Measurements from ENCODE around the gene ITGB1. TPM values are rescaled to one million over a fixed set of nuclear protein-coding genes. Genes with fewer than 3 reads are reported as not detected.

The ITGB1 gene
- total RNA-seq, 1 experiment from 2014 or later, result 223 TPM

- Mint-ChIP-seq H3K4me1 (peaks cover 23 to 28% of the 10 kb centered on the region in 2 experiments), H3K36me3 (ENCODE audit: insufficient read depth in 1 of 3, low read depth in 3 of 3) (no peaks in the 10 kb centered on the region), H3K9me3 (peaks cover 0 to 3% of the 10 kb centered on the region in 2 experiments; a peak in 2 of 5 replicates), H3K27ac (no peak overlapping the region), H3K4me3 (no peak overlapping the region), H3K27me3 (ENCODE audit: low read depth) (no peaks in the 10 kb centered on the region)
- DNase-seq, result no peak
- Histone ChIP-seq H3K4ac (ENCODE audit: low read depth, low read length) (no peak overlapping the region), H3K23me2 (ENCODE audit: insufficient read length, low read depth, low read length, poor library complexity, severe bottlenecking) (no peaks in the 10 kb centered on the region), H4K5ac (ENCODE audit: insufficient read length, low read depth, low read length) (no peak overlapping the region), H3K18ac (ENCODE audit: insufficient read length, low read depth, low read length) (no peak overlapping the region), H2BK12ac (ENCODE audit: insufficient read length, low read depth, low read length) (no peak overlapping the region), H3K27me3 (ENCODE audit: insufficient read depth, low read length) (no peaks in the 10 kb centered on the region), H2BK120ac (ENCODE audit: low read depth, low read length, poor library complexity, severe bottlenecking) (no peak overlapping the region), H3K4me2 (ENCODE audit: insufficient read depth, insufficient read length, low read length) (no peak overlapping the region), H3K4me1 (ENCODE audit: insufficient read depth, low read length) (peaks cover 3% of the 10 kb centered on the region; the same call in 1 of the 2 replicates), H3K79me1 (ENCODE audit: insufficient read depth, low read depth, low read length, poor library complexity, severe bottlenecking) (no peaks in the 10 kb centered on the region), H3K9ac (ENCODE audit: extremely low read depth, insufficient read length, low read length) (no peak overlapping the region), H2BK5ac (ENCODE audit: insufficient read length, low read length) (no peak overlapping the region), H3K23ac (ENCODE audit: insufficient read length, low read depth, low read length) (no peak overlapping the region), H3K56ac (ENCODE audit: insufficient read length, low read depth, low read length) (no peak overlapping the region), H3K79me2 (ENCODE audit: insufficient read depth, low read length) (no peaks in the 10 kb centered on the region), H3K9me3 (ENCODE audit: control insufficient read depth, low read depth, low read length) (no peaks in the 10 kb centered on the region), H3T11ph (ENCODE audit: low read length) (no peak overlapping the region), H2BK20ac (ENCODE audit: low read depth, low read length, poor library complexity, severe bottlenecking) (no peak overlapping the region), H4K20me1 (ENCODE audit: control insufficient read depth, insufficient read depth, insufficient read length) (no peaks in the 10 kb centered on the region), H3K27ac (ENCODE audit: insufficient read length, low read depth, low read length) (no peak overlapping the region), H3K14ac (ENCODE audit: insufficient read depth, low read length) (no peak overlapping the region), H4K91ac (ENCODE audit: insufficient read length, low read depth, low read length) (no peak overlapping the region), H2BK15ac (ENCODE audit: low read depth, low read length) (no peak overlapping the region), H2AFZ (ENCODE audit: low read length) (no peak overlapping the region), H4K8ac (replicated peaks; ENCODE audit: insufficient read length, low read depth, low read length) (no peak overlapping the region), H2AK5ac (ENCODE audit: insufficient read length, low read length) (no peak overlapping the region)
- no CpG with 5 or more reads among the region's 2 CpGs for WGBS (ENCODE audit: extremely low coverage, insufficient read length, low lambda C conversion rate)
- no peak for TF ChIP-seq CTCF (conservative IDR thresholded peaks at IDR 0.05)
Observed at GRCh38 chr10:32970910-32971309, 12.9 kb upstream of the ITGB1 start.

Data from H9 (cell line).